ENCODE results near the gene PPTC7.
A peak's percentile ranks its signal among the peaks of the same experiment; 100 is the strongest.
"Not testable (repeated sequence)": the region's sequence is repeated elsewhere in the genome, so short reads cannot be mapped to it uniquely, and the experiment has no call there.

Gene PPTC7

DNA sequence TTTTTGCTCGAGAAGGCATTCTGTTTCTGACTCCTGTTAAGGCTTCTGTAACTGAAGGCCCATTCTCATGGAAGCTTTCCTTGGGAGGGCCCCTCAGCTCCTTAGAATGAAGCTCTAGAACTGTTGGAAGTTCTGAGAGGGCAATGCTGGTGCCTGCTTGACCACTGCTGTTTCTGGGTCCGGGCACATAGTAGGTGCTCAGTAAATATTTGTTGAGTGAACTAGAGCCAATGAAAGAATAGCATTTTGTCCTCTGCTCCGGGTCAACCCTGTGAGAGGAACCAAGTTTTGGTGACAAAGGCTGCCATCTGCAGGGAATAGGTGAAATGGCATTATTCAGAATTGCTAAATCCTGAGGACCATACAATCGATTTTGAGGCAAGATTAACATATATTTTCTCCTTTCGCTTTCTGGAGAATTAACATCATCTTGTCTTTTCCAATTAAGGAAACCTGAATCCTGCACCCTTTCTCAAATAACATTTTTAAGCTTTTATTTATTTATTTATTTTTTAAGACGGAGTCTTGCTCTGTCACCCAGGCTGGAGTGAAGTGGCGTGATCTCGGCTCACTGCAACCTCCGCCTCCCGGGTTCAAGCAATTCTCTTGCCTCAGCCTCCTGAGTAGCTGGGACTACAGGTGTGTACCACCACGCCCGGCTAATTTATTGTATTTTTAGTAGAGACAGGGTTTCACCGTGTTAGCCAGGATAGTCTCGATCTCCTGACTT lies 19.1 kb upstream of the PPTC7 start:
- H3K9me3 ChIP-seq (replicated peaks; ENCODE audit: low read length); H3K9ac ChIP-seq (ENCODE audit: low read depth, low read length); H3K27me3 ChIP-seq (ENCODE audit: control insufficient read depth, insufficient read depth, low read length); H3K36me3 ChIP-seq (ENCODE audit: insufficient read depth, low read length); H3K4me1 ChIP-seq (ENCODE audit: control insufficient read depth, insufficient read depth, low read length); H3K4me3 ChIP-seq (ENCODE audit: low read length); H3K4me2 ChIP-seq (ENCODE audit: low read length): not testable (repeated sequence)

DNA sequence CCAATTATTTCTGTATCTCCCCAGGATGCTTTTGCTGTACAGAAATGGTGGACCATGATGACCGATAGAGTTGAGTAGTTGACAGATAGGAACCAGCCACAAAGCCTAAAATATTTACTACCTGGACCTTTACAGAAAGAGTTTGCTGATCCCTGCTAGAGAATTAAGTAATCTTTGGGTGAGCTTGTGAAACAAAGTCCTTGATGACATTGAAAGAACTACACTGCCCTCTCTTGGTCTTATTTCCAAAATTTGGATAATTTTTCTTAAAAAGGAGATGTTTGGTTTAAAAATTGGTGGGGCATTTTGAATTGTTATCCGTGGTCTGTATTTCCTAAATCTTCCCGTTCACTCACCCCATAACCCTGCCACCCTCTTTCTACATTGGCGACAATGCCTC lies 17.1 kb upstream of the PPTC7 start:
- no peaks in the 10 kb centered on the region for H3K36me3 ChIP-seq (ENCODE audit: insufficient read depth, low read length)
- no peak overlapping the region for H3K4me2 ChIP-seq (ENCODE audit: low read length)
- no peaks in the 10 kb centered on the region for H3K4me1 ChIP-seq (ENCODE audit: control insufficient read depth, insufficient read depth, low read length)
- H3K4me3 ChIP-seq (ENCODE audit: low read length), result no peak overlapping the region
- H3K9ac ChIP-seq (ENCODE audit: low read depth, low read length), result no peak overlapping the region
- no peaks in the 10 kb centered on the region for H3K9me3 ChIP-seq (replicated peaks; ENCODE audit: low read length)
- H3K27me3 ChIP-seq (ENCODE audit: control insufficient read depth, insufficient read depth, low read length), result no peaks in the 10 kb centered on the region

DNA sequence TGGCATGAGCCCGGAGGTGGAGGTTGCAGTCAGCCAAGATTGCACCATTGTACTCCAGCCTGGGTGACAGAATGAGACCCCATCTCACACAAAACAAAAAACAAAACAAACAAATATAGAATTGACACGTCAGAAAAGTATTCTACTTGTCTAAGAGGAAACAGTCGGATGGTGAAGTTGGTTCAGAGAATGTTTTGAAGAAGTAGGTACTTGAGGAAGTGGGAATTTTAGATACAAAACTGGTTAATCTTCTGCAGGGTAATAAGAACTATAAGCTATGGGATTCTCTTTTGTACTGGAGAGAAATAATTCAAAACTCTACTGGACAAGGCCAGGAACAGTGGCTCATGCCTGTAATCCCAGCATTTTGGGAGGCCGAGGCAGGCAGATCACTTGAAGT lies 16.2 kb upstream of the PPTC7 start:
- no peaks in the 10 kb centered on the region for H3K27me3 ChIP-seq (ENCODE audit: control insufficient read depth, insufficient read depth, low read length)
- H3K4me3 ChIP-seq (ENCODE audit: low read length), result no peak overlapping the region
- H3K36me3 ChIP-seq (ENCODE audit: insufficient read depth, low read length), result no peaks in the 10 kb centered on the region
- no peaks in the 10 kb centered on the region for H3K9me3 ChIP-seq (replicated peaks; ENCODE audit: low read length)
- no peaks in the 10 kb centered on the region for H3K4me1 ChIP-seq (ENCODE audit: control insufficient read depth, insufficient read depth, low read length)
- H3K9ac ChIP-seq (ENCODE audit: low read depth, low read length), result no peak overlapping the region
- H3K4me2 ChIP-seq (ENCODE audit: low read length), result no peak overlapping the region

DNA sequence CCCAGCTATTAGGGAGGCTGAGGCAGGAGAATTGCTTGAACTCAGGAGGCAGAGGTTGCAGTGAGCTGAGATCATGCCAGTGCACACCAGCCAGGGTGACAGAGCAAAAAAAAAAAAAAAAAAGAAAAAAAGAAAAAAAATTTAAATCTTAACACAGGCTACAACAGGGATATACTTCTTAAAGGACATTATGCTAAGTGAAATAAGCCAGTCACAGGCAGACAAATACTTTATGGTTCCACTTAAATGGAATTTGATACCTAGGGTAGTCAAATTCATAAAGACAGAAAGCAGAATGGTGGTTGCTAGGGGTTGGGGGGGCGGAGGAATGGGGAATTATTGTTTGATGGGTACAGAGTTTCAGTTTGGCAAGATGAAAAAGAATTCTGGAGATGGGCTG lies 14.8 kb upstream of the PPTC7 start:
- Histone ChIP-seq H3K4me1 (ENCODE audit: control insufficient read depth, insufficient read depth, low read length) (no peaks in the 10 kb centered on the region), H3K4me2 (ENCODE audit: low read length) (no peak overlapping the region), H3K9me3 (replicated peaks; ENCODE audit: low read length) (no peaks in the 10 kb centered on the region), H3K36me3 (ENCODE audit: insufficient read depth, low read length) (no peaks in the 10 kb centered on the region), H3K4me3 (ENCODE audit: low read length) (no peak overlapping the region), H3K27me3 (ENCODE audit: control insufficient read depth, insufficient read depth, low read length) (no peaks in the 10 kb centered on the region), H3K9ac (ENCODE audit: low read depth, low read length) (no peak overlapping the region)

DNA sequence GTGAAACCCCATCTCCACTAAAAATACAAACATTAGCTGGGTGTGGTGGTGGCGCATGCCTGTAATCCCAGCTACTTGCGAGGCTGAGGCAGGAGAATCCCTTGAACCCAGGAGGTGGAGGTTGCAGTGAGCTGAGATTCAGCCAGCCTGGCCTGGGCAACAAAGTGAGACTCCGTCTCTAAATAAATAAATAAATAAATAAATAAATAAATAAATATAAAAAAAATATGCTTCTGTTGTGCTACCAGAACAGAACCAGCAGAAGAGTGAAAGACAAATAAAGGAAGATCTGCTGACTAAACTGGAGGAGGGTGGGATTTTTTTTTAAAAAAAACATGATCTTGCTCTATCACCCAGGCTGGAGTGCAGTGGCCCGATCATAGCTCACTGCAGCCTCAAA lies 9.8 kb upstream of the PPTC7 start:
- not testable (repeated sequence) for H3K4me3 ChIP-seq (ENCODE audit: low read length); H3K9ac ChIP-seq (ENCODE audit: low read depth, low read length); H3K9me3 ChIP-seq (replicated peaks; ENCODE audit: low read length); H3K36me3 ChIP-seq (ENCODE audit: insufficient read depth, low read length); H3K27me3 ChIP-seq (ENCODE audit: control insufficient read depth, insufficient read depth, low read length); H3K4me2 ChIP-seq (ENCODE audit: low read length); H3K4me1 ChIP-seq (ENCODE audit: control insufficient read depth, insufficient read depth, low read length)

DNA sequence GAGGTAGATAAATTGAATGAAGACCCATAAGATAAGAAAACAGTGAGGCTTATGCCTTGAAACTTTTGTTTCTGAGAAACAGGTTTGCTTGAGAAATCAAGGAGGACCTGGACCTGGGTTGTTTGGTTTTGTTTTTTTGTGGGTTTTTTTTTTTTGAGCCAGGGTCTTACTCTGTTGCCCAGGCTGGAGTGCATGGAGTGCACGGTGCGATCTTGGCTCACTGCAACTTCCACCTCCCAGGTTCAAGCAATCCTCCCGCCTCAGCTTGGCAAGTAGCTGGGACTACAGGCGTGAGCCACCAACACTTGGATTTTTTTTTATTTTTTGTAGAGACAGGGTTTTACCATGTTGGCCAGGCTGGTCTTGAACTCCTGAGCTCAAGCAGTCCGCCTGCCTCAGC lies 9.0 kb upstream of the PPTC7 start:
- Histone ChIP-seq H3K9ac (ENCODE audit: low read depth, low read length) (no peak overlapping the region), H3K4me3 (ENCODE audit: low read length) (no peak overlapping the region), H3K9me3 (replicated peaks; ENCODE audit: low read length) (no peaks in the 10 kb centered on the region), H3K27me3 (ENCODE audit: control insufficient read depth, insufficient read depth, low read length) (no peaks in the 10 kb centered on the region), H3K4me2 (ENCODE audit: low read length) (no peak overlapping the region), H3K36me3 (ENCODE audit: insufficient read depth, low read length) (no peaks in the 10 kb centered on the region), H3K4me1 (ENCODE audit: control insufficient read depth, insufficient read depth, low read length) (peaks cover 3% of the 10 kb centered on the region)

DNA sequence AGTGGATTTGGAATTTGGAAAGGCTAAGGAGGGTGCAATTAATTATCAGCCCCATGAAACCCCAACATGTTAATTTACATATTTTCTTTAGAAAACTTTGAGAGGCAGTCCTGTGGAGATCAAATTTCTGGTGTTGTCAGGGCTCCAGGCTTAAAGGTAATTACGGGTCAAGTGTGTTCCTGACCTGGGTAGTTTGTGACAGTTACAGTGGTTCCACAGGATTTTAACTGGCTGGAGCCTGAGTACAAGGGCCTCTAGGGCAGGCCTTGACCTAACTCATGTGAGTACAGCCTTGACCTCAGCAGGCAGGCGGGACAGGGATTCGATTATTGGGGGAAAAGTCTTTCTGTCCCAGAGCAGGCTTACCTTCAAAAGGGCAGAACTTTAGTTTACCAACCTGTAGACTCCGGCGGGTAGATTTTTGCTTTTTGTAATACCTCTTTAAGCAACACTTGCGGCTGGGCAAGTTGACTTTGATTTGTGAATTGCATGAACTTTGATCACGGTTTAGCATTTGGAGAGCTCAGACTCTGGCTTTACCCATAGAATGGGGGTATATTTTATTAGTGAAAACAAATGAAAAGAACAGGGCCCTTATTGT lies 8.4 kb upstream of the PPTC7 start:
- no peaks in the 10 kb centered on the region for H3K27me3 ChIP-seq (ENCODE audit: control insufficient read depth, insufficient read depth, low read length)
- peaks cover 3% of the 10 kb centered on the region for H3K4me1 ChIP-seq (ENCODE audit: control insufficient read depth, insufficient read depth, low read length)
- no peaks in the 10 kb centered on the region for H3K9me3 ChIP-seq (replicated peaks; ENCODE audit: low read length)
- no peaks in the 10 kb centered on the region for H3K36me3 ChIP-seq (ENCODE audit: insufficient read depth, low read length)
- H3K4me2 ChIP-seq (ENCODE audit: low read length), result no peak overlapping the region
- no peak overlapping the region for H3K9ac ChIP-seq (ENCODE audit: low read depth, low read length)
- H3K4me3 ChIP-seq (ENCODE audit: low read length), result no peak overlapping the region

DNA sequence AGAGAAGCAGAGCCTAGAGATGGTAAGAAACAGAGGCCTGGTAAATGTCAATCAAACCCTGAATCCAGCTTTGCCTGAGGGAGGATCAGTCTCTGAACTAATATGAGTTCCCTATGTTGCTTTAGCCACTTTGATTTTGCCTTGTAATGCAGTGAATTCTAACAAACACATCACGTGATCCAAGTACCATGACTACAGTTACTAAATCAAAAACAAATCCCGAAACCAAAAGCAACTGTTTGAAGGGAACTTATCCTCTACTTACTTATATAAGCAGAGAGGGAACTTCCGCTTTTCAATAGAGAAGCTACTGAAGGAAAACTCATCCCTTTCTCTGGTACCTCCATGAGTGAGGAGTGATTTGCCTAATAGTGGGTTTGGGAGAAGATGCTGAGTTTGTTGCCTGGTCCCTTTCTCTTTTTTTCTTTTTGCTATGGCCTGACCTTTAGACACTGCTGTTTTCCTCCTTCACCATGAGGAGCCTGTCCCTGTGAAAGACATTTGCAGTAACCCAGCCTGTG lies 7.7 kb upstream of the PPTC7 start:
- H3K9ac ChIP-seq (ENCODE audit: low read depth, low read length), result no peak overlapping the region
- no peak overlapping the region for H3K4me3 ChIP-seq (ENCODE audit: low read length)
- H3K9me3 ChIP-seq (replicated peaks; ENCODE audit: low read length), result no peaks in the 10 kb centered on the region
- H3K4me2 ChIP-seq (ENCODE audit: low read length), result peak overlapping the region; percentile 32
- no peaks in the 10 kb centered on the region for H3K27me3 ChIP-seq (ENCODE audit: control insufficient read depth, insufficient read depth, low read length)
- H3K36me3 ChIP-seq (ENCODE audit: insufficient read depth, low read length), result no peaks in the 10 kb centered on the region
- H3K4me1 ChIP-seq (ENCODE audit: control insufficient read depth, insufficient read depth, low read length), result peaks cover 3% of the 10 kb centered on the region

DNA sequence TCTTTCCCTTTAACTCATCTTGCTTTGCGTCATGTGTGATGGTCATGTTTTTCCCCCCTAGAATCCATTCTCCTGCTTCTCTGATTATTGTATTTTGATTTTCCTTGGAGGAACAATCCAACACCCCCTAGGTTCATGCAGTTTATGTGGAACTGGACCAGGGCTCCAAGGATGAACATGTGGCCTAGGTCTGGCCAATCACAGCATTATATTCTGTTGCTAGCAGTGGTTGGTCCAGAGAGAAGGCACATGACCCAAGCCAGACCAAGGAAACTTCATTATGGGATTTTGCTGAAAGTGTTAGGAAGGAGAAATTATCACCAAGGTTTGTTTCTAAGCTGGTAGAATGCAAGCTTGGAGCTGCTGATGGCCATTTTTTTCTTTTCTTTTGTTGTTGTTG lies 6.9 kb upstream of the PPTC7 start:
- Histone ChIP-seq H3K27me3 (ENCODE audit: control insufficient read depth, insufficient read depth, low read length) (no peaks in the 10 kb centered on the region), H3K9me3 (replicated peaks; ENCODE audit: low read length) (no peaks in the 10 kb centered on the region), H3K4me2 (ENCODE audit: low read length) (no peak overlapping the region), H3K4me1 (ENCODE audit: control insufficient read depth, insufficient read depth, low read length) (peaks cover 3% of the 10 kb centered on the region), H3K4me3 (ENCODE audit: low read length) (no peak overlapping the region), H3K36me3 (ENCODE audit: insufficient read depth, low read length) (no peaks in the 10 kb centered on the region), H3K9ac (ENCODE audit: low read depth, low read length) (no peak overlapping the region)

DNA sequence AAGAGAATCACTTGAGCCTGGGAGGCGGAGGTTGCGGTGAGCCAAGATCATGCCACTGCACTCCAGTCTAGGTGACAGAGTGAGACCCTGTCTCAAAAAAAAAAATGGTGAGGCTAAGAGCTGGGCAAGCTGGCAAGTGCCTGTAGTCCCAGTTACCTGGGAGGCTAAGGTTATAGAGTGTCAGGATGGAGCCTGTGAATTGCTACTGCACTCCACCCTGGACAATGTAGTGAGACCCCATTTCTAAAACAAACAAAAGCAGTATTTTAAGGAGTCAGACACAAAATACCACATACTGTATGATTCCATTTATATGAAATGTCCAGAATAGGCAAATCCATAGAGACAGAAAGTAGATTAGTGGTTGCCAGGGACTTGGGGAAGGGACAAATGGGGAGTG lies 4.0 kb upstream of the PPTC7 start:
- not testable (repeated sequence) for H3K36me3 ChIP-seq (ENCODE audit: insufficient read depth, low read length); H3K4me2 ChIP-seq (ENCODE audit: low read length); H3K9ac ChIP-seq (ENCODE audit: low read depth, low read length); H3K27me3 ChIP-seq (ENCODE audit: control insufficient read depth, insufficient read depth, low read length); H3K4me3 ChIP-seq (ENCODE audit: low read length); H3K9me3 ChIP-seq (replicated peaks; ENCODE audit: low read length); H3K4me1 ChIP-seq (ENCODE audit: control insufficient read depth, insufficient read depth, low read length)

DNA sequence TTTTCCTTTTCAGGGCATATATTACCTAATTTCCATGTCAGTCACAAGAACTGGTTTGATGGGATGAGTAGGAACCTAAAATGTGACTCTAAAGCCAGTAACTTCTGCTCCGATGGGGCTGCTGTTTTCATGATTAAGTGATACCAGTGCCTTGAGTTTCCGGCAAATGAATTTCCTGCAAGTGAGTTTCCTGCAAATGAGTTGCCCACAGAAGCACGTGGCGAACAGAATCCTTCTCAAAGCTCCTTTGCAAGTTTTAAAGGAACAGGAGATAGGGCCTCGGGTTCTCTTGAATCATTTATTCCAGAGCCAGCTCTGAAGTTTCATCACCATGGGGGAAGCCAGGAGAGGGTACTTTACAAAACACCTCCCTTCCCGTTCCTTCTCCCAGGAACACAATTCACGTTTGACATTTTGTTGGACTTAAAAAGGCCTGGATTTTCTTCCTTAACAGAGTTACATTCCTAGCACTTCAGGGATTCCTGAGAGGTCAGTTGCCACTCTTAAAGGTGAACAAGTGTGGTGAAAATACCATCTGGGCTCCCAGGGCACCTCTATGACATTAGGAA lies 2.2 kb upstream of the PPTC7 start:
- H3K9me3 ChIP-seq (replicated peaks; ENCODE audit: low read length), result no peaks in the 10 kb centered on the region
- peaks cover 13% of the 10 kb centered on the region for H3K4me1 ChIP-seq (ENCODE audit: control insufficient read depth, insufficient read depth, low read length)
- no peaks in the 10 kb centered on the region for H3K27me3 ChIP-seq (ENCODE audit: control insufficient read depth, insufficient read depth, low read length)
- H3K4me3 ChIP-seq (ENCODE audit: low read length), result no peak overlapping the region
- no peaks in the 10 kb centered on the region for H3K36me3 ChIP-seq (ENCODE audit: insufficient read depth, low read length)
- H3K4me2 ChIP-seq (ENCODE audit: low read length), result no peak overlapping the region
- no peak overlapping the region for H3K9ac ChIP-seq (ENCODE audit: low read depth, low read length)

All from skeletal muscle satellite cell (primary cell).